NCI-H2081 (cell line): ENCODE data around the gene TAAR6.
"Not testable (repeated sequence)": the region's sequence is repeated elsewhere in the genome, so short reads cannot be mapped to it uniquely, and the experiment has no call there.

Experiments
- DNase-seq, 2 experiments: peaks; one replicate each; lab custom pipeline; 2025; lab: John Stamatoyannopoulos, UW

The TAAR6 gene

DNA sequence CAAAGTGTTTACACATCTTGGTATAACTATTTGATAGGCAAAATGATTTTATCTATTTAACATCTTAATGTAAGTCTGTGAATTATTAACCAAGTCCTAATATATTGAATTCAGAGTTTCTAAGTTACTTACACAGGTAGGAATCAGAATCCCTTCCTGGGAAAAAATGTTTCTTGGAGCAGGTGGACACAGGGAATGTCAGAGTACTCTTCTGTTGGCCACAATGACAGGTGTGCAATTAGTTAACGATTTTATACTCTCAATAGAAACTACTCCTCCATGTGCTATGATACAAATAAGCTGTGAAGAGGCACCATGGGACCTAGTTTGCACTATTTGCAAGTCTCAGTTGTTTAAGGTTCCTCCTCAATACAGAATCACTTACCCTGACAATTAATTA lies 20.2 kb downstream of the TAAR6 start:
- DNase-seq, result no peak

DNA sequence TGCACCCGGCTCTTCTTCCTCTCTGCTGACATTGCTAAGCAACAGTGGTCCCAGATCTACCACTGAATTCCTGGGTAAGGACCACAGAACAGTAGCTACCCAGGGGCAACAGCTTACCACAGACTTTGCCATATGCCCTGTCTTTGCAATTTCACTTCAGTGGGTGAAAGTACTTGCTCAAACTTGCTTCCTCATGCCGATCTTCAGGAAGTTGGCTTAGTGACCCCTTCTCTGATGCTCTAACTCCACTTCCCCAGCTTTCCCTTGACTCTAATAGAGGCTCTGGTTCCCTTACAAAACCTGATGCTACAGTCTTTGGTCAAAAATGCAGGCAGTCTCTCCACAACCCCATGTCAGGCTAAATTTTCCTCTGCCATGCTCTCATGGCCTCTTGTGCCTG lies 22.7 kb downstream of the TAAR6 start:
- DNase-seq, result no peak

DNA sequence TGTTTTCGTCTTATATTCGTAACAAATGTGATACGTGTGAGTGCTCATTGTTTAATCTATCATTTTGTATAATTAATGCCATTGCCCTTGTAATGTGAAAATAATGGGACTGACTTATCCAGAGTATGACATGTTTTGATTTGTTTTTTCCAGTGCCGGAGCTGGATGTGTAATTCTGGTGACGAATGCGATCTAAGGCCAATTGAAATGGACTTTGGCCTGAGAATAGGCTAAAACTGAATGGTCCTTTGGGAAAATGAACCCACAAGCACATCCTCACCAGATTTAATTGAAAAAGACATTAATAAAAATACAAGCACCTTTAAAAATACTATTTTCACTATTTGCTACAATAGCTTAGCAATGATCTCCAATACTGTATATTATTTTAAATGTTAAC lies 26.1 kb downstream of the TAAR6 start:
- no peak for DNase-seq

DNA sequence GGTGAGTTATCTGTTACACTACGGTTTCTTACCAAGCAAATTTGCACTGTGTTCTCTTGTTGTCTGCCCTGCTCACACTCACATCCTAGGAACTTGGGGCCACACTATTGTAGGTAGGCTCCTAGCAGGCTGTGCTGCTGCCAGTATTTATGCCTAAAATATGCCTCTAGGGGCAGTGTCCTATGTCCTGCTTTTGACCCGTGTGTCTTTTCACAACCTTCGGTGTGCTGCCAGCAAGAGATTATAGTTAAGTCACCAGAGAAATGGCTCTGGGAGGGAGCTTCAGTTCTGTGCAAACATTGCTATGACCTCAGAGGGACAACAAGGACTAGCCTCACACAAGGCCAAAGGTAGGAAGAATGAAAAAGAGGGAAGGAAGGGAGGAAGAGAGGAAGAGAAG lies 28.4 kb downstream of the TAAR6 start:
- DNase-seq, result peak in 1 of 2 experiments; percentile 0

DNA sequence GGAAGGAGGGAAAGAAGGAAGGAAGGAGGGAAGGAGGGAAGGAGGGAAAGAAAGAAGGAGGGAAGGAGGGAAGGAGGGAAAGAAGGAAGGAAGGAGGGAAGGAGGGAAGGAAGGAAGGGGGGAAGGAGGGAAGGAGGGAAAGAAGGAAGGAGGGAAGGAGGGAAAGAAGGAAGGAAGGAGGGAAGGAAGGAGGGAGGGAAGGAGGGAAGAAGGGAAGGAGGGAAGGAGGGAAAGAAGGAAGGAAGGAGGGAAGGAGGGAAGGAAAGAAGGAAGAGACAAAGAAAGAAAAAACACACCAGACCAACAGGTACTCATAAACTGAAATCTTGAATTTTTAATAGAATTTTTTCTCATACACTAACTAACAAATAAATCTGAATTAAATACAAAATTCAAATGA lies 30.8 kb downstream of the TAAR6 start:
- not testable (repeated sequence) for DNase-seq

DNA sequence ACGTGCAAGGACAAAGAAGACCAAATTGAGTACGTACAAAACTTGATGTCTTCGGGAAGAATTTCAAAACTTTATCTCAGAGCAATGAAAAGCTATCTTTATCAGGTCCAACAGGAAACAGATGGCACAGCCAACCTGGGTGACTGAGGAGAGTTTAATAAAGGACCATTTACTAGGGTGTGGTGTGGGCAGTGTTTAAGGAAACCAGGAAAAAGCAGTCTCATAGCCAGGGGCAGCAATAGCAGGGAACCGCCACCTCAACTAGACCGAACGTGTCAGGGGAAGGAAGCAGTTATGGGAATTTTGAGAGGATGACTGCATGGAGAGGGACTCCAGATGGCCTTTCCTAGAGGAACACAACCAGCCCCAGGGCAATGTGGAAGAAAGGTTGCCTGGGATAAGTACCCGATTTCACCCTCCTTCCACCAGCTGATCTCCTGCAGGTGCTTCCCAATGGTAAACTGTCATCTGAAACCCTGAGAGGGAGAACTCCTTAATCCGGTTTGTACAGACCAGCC lies 34.6 kb downstream of the TAAR6 start:
- no peak for DNase-seq

DNA sequence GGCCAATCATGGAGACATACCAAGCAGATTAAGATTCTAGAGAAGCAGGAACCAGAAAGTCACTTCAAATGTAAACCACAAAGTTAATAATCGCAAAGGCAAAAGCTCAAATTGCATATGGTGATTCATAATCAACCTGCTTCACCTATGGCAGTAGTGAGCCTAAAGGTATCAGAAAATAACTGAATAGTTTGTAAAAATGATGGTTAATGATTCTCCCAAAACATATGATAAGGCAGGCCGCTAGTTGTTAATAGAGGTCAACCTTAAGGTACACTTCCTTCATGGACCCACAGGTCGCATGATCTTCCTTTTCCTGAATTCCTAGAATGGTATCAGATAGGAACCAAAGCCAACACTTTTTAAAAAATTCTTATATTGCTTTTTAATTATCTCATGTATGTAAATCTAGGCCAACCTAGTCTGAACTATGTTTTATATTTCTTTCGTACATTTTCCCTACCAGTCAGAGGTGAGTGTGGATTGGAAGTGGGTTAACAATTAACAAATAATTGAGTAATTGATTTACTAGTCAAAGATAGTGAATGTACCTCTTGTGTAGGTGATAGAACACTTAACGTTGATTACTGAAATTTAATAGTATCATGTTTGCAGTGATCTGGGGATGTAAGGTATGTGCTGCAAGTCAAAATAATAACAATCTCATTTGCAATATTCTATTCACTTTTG lies 37.6 kb downstream of the TAAR6 start:
- no peak for DNase-seq

DNA sequence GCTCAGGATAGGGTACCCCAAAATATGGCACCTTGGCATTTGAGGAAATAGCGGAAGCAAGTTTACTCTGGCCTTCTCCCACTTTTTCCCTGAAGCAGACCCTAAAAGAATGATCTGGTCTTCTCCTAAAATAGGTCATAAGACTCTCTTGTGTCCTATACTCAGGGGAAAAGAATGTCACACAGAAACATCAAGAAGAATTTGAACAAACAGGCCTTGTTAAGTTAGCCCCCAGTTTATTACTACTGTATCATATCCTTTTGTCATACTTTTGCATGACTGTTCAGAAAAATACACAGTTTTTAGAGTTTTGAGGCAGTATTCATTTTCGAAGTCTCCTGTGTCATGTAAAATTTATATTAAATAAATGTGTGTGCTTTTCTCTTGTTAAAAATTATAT lies 41.5 kb downstream of the TAAR6 start:
- DNase-seq, result no peak

DNA sequence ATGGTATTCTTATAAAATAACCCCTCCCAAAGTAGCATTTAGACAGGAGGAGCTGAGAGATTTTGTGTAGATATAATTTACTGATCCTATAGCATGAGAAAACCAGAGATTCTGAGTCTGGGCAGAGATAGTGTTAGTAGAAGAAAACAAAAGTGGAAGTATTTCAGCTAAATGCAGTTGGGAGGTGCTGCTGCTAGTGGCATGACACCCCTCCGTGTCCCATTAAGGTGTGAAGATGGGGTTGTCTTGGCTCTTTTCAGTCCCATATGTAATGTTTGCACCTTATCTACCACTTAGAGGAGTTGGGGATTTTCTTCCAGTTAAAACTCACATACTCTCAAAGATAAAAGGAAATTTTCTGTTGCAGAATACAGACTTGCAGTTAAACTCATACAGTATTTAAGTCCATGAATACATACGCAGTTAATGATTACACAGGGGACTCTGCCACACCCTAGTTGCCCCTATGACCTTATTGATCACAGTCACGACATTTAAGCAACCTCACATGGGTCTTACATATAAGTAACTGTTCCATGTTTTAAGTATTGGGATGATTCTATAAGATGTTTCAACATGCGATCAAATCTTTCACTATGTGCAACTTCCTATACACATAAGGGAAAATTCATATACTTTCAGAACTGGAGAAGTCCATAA lies 42.5 kb downstream of the TAAR6 start:
- DNase-seq, result no peak

DNA sequence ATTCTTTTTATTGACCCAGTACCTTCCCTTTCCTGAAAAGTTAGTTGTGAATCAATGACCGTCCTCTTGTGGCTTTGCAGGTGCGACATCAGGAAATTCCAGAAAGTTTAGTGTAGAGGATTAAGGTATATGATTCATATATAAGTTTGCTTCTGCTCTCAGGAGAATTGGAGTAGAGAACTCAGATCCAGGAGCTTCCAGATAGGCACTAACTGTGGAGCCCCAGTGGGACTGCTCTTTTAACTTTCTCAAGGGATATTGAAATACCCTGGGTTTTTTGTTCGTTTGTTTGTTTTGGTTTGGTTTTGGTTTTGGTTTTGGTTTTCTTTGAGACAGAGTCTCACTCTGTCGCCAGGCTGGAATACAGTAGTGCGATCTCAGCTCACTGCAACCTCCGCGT lies 44.4 kb downstream of the TAAR6 start:
- no peak for DNase-seq

DNA sequence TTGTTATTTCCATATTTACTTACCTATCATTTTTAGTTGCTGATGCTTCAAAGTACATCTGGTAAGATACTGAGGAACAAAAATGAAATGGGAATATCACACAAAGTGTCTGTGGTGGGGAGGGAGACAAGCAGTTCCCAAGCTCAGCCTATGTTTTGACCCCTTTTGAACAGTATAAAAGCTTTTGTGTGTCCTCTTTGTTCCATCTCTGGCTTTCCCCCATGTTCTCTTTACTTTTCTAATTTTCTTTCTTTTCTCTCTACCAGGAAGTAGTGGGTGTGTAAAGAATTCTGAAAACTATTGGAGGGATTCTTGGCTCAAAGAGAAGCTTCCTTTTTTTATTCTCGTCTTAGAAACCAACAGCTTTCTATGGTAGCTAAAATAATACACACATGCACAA lies 46.6 kb downstream of the TAAR6 start:
- no peak for DNase-seq
